Endothelial cell of umbilical vein (primary cell): ENCODE results near the gene CLDN7.

Experiments used
- CTCF ChIP-seq, 2 donors: IDR thresholded peaks; 1 replicate in 1 of 2; 2 replicates in 1 of 2; pipeline ENCODE4 v1.5.1; 2011; ENCODE audit warnings: low read length in 2 of 2, mild to moderate bottlenecking in 2 of 2, moderate library complexity in 2 of 2, control low read depth in 1 of 2, inconsistent platforms in 1 of 2, low read depth in 1 of 2; ENCODE audit not compliant: insufficient read depth in 1 of 2; ENCODE audit errors: extremely low read depth in 1 of 2
- EZH2 ChIP-seq: IDR thresholded peaks from 2 replicates; pipeline ENCODE4 v1.6.1; 2012; ENCODE audit warnings: borderline replicate concordance, low read depth, mild to moderate bottlenecking, moderate library complexity, low read length, inconsistent platforms; ENCODE audit not compliant: severe bottlenecking
- FOS ChIP-seq: IDR thresholded peaks from 2 replicates; pipeline ENCODE4 v1.6.1; 2011; ENCODE audit warnings: mild to moderate bottlenecking, low read length, moderate library complexity, borderline replicate concordance; ENCODE audit not compliant: insufficient read depth
- GATA2 ChIP-seq: IDR thresholded peaks from 2 replicates; pipeline ENCODE4 v1.7.0; 2011; ENCODE audit warnings: low read depth, mild to moderate bottlenecking, moderate library complexity, mixed read lengths, low read length; ENCODE audit not compliant: insufficient read length, insufficient read depth
- JUN ChIP-seq: IDR thresholded peaks from 2 replicates; pipeline ENCODE4 v1.6.1; 2011; ENCODE audit warnings: borderline replicate concordance, low read depth; ENCODE audit not compliant: insufficient read length, insufficient read depth
- MAX ChIP-seq: IDR thresholded peaks from 2 replicates; pipeline ENCODE4 v1.6.1; 2011; ENCODE audit not compliant: insufficient read depth, insufficient read length
- MYC ChIP-seq: IDR thresholded peaks from one replicate; pipeline ENCODE4 v1.6.1; 2011; ENCODE audit warnings: mild to moderate bottlenecking, low read depth, low read length
- POLR2A ChIP-seq: IDR thresholded peaks from 2 replicates; pipeline ENCODE4 v1.6.1; 2012; ENCODE audit warnings: low read depth, mild to moderate bottlenecking, control low read depth, low read length
- POLR2AphosphoS5 ChIP-seq: IDR thresholded peaks from 2 replicates; pipeline ENCODE4 v1.6.1; 2012; ENCODE audit warnings: low read depth, mild to moderate bottlenecking, control low read depth, low read length, moderate library complexity; ENCODE audit not compliant: insufficient read depth

GRCh38 chr17:7233701-7234082 lies 28.6 kb downstream of the CLDN7 start:
- no peak for TF ChIP-seq POLR2A
- no peak for TF ChIP-seq MAX
- no peak for TF ChIP-seq POLR2AphosphoS5
- no peak for TF ChIP-seq CTCF (IDR thresholded peaks at IDR 0.05; ENCODE audit: extremely low read depth in 1 of 2, insufficient read depth in 1 of 2, low read depth in 1 of 2, low read length in 2 of 2)
- TF ChIP-seq EZH2 = no peak
- TF ChIP-seq MYC = no peak
- TF ChIP-seq JUN = no peak
- no peak for TF ChIP-seq FOS
- TF ChIP-seq GATA2 = no peak
